Upper lobe of right lung (tissue), 1 donor: ENCODE data around the gene NKD2. TPM values are rescaled to one million over a fixed set of nuclear protein-coding genes. Genes with fewer than 3 reads are reported as not detected.

Experiments
- ATAC-seq: fragments of 200-7000 bp; cut with Tn5 transposase; one replicate; pipeline ENCODE4 v1.9.1; 2020; ENCODE audit warnings: mild to moderate bottlenecking, moderate library complexity
- DNase-seq: peaks from one replicate; pipeline ENCODE4 v3.0.0-alpha.2; 2020
- H3K27ac ChIP-seq: fragments of 200-600 bp; one replicate; pipeline ENCODE4 v1.8.0; 2022
- H3K27me3 ChIP-seq: fragments of 200-600 bp; one replicate; pipeline ENCODE4 v1.8.0; 2022; ENCODE audit warnings: mild to moderate bottlenecking
- H3K36me3 ChIP-seq: fragments of 200-600 bp; one replicate; pipeline ENCODE4 v1.8.0; 2022
- H3K4me1 ChIP-seq: fragments of 200-600 bp; one replicate; pipeline ENCODE4 v1.8.0; 2022
- H3K4me3 ChIP-seq: fragments of 200-600 bp; one replicate; pipeline ENCODE4 v1.8.0; 2022; ENCODE audit warnings: mild to moderate bottlenecking
- H3K9me3 ChIP-seq: fragments of 200-600 bp; one replicate; pipeline ENCODE4 v1.8.0; 2022
- CTCF ChIP-seq: fragments of 200-600 bp; IDR thresholded peaks from one replicate; pipeline ENCODE4 v1.8.0; 2022; ENCODE audit warnings: antibody characterized with exemption
- intact Hi-C: fragments of 100-400 bp; cut with DNase I; formaldehyde crosslinking; loops from one replicate; pipeline ENCODE4 v1.11.0; 2022
- total RNA-seq: library from RNA; stranded (reverse); fragmentation: NEBNext Ultra II Directional; extraction: Animal tissue kit (Norgen Biotek cat#: 25700); gene quantifications from one replicate; pipeline ENCODE4 v1.2.1, GENCODE V29; 2021
- donor health status: DM: no; HTN: yes; CAD: no; lungs with severe emphysema.

NKD2 gene
- total RNA-seq, 1 donor from 2014 or later: 64.4 TPM

- DNase-seq (no peak), ATAC-seq (no peak)
- TF ChIP-seq CTCF: no peak
- no peaks in the 10 kb centered on the region for H3K27me3 ChIP-seq
- no peaks in the 10 kb centered on the region for H3K4me1 ChIP-seq
- H3K4me3 ChIP-seq: no peak overlapping the region
- intact Hi-C loops: no loop called here
- H3K36me3 ChIP-seq: peaks cover 18% of the 10 kb centered on the region
- H3K27ac ChIP-seq: no peak overlapping the region
- H3K9me3 ChIP-seq: no peaks in the 10 kb centered on the region
Measured at GRCh38 chr5:1048162-1048721, 39.6 kb downstream of the NKD2 start.

GRCh38 chr5:1048861-1049838 is 40.5 kb downstream of the NKD2 start:
- ATAC-seq (no peak), DNase-seq (no peak)
- TF ChIP-seq CTCF: no peak
- Histone ChIP-seq H3K4me3 (no peak overlapping the region), H3K4me1 (no peaks in the 10 kb centered on the region), H3K36me3 (peaks cover 19% of the 10 kb centered on the region), H3K27me3 (no peaks in the 10 kb centered on the region), H3K9me3 (no peaks in the 10 kb centered on the region), H3K27ac (no peak overlapping the region)
- intact Hi-C loops: no loop called here

GRCh38 chr5:1050423-1051365 is 42.1 kb downstream of the NKD2 start:
- Histone ChIP-seq H3K4me3 (no peak overlapping the region), H3K4me1 (no peaks in the 10 kb centered on the region), H3K27me3 (no peaks in the 10 kb centered on the region), H3K27ac (no peak overlapping the region), H3K9me3 (no peaks in the 10 kb centered on the region), H3K36me3 (peaks cover 28% of the 10 kb centered on the region)
- no peak for ATAC-seq
- TF ChIP-seq CTCF: no peak
- no peak for DNase-seq
- intact Hi-C loops: no loop called here

- no peaks in the 10 kb centered on the region for H3K4me1 ChIP-seq
- no peak for DNase-seq
- TF ChIP-seq CTCF: no peak
- H3K4me3 ChIP-seq: no peak overlapping the region
- no peaks in the 10 kb centered on the region for H3K27me3 ChIP-seq
- intact Hi-C loops: no loop called here
- ATAC-seq: no peak
- peaks cover 35% of the 10 kb centered on the region for H3K36me3 ChIP-seq
- no peaks in the 10 kb centered on the region for H3K9me3 ChIP-seq
- no peak overlapping the region for H3K27ac ChIP-seq
Measured at GRCh38 chr5:1051366-1051720, 42.7 kb downstream of the NKD2 start.

- ATAC-seq: no peak
- Histone ChIP-seq H3K4me1 (no peaks in the 10 kb centered on the region), H3K36me3 (peaks cover 40% of the 10 kb centered on the region), H3K4me3 (no peak overlapping the region), H3K27me3 (no peaks in the 10 kb centered on the region), H3K27ac (no peak overlapping the region), H3K9me3 (no peaks in the 10 kb centered on the region)
- no peak for DNase-seq
- no peak for TF ChIP-seq CTCF
- intact Hi-C loops: no loop called here
Measured at GRCh38 chr5:1052076-1052475, 43.5 kb downstream of the NKD2 start.
